ENCODE measurements around the gene WIPF3. TPM values are rescaled to one million over a fixed set of nuclear protein-coding genes. Genes with fewer than 3 reads are reported as not detected.

Gene WIPF3
- total and polyA plus RNA-seq, 2 of the 4 experiments (the other 2 are of a cell fraction): not detected

GRCh38 chr7:29858191-29858951 lies 52.1 kb downstream of the WIPF3 start:
- H2AFZ ChIP-seq (replicated peaks; ENCODE audit: low read length, poor library complexity): no peak overlapping the region
- CTCF ChIA-PET: no interaction called here

More at GRCh38 chr7:29858191-29858951, 52.1 kb downstream of the WIPF3 start:
- Histone ChIP-seq H3K4me1 (ENCODE audit: control insufficient read depth, insufficient read depth, low read length) (no peaks in the 10 kb centered on the region), H2BK5ac (ENCODE audit: low read depth, low read length, poor library complexity, severe bottlenecking) (no peak overlapping the region), H2BK120ac (ENCODE audit: low read depth, low read length) (no peak overlapping the region), H2BK20ac (ENCODE audit: low read depth, low read length) (no peak overlapping the region), H3K36me3 (ENCODE audit: control insufficient read depth, insufficient read depth, low read length) (no peaks in the 10 kb centered on the region), H3K23ac (ENCODE audit: low read depth, low read length) (no peak overlapping the region), H3K56ac (ENCODE audit: extremely low read depth, insufficient read depth, low read length) (no peak overlapping the region), H3K9me1 (ENCODE audit: insufficient read depth, low read length) (no peaks in the 10 kb centered on the region), H2AK5ac (ENCODE audit: low read depth, low read length) (no peak overlapping the region), H4K8ac (ENCODE audit: low read depth in 2 of 2, low read length in 2 of 2) (no peak overlapping the region), H3K27ac (ENCODE audit: insufficient read depth, low read length) (no peak overlapping the region), H2AK9ac (replicated peaks; ENCODE audit: low read depth, low read length, poor library complexity) (no peak overlapping the region), H3K4ac (ENCODE audit: low read depth, low read length) (no peak overlapping the region), H2BK15ac (ENCODE audit: low read depth, low read length) (no peak overlapping the region), H3K9me3 (ENCODE audit: control insufficient read depth, insufficient read depth, low read length) (no peaks in the 10 kb centered on the region), H3K27me3 (ENCODE audit: control insufficient read depth, insufficient read depth, low read length) (peaks cover 9% of the 10 kb centered on the region), H4K5ac (ENCODE audit: low read depth, low read length) (no peak overlapping the region), H3K79me1 (ENCODE audit: low read depth in 1 of 2, low read length in 2 of 2) (no peaks in the 10 kb centered on the region), H4K91ac (ENCODE audit: insufficient read depth, low read depth, low read length) (no peak overlapping the region), H3K4me2 (ENCODE audit: low read depth, low read length) (no peak overlapping the region), H3K9ac (ENCODE audit: low read depth, low read length) (no peak overlapping the region), H4K20me1 (ENCODE audit: insufficient read depth, low read length) (no peaks in the 10 kb centered on the region), H3K14ac (replicated peaks; ENCODE audit: low read depth, low read length) (no peak overlapping the region), H3K4me3 (ENCODE audit: insufficient read depth, low read depth, low read length) (no peak overlapping the region), H3K18ac (ENCODE audit: low read depth, low read length) (no peak overlapping the region)
- DNase-seq: no peak
- TF ChIP-seq USF2 (IDR thresholded peaks at IDR 0.05; ENCODE audit: low read depth, low read length): no peak
- TF ChIP-seq RFX5 (IDR thresholded peaks at IDR 0.05; ENCODE audit: low read depth, low read length): no peak
- TF ChIP-seq SMC3 (IDR thresholded peaks at IDR 0.05; ENCODE audit: low read depth, low read length): no peak
- TF ChIP-seq MAFK (IDR thresholded peaks at IDR 0.05; ENCODE audit: low read depth, low read length): no peak
- TF ChIP-seq CTCF (conservative IDR thresholded peaks at IDR 0.05; ENCODE audit: low read depth, low read length): no peak
- ATAC-seq (ENCODE audit: low read depth): no peak
- POLR2A ChIA-PET (ENCODE audit: unreplicated experiment): no interaction called here
- WGBS, 2 experiments (ENCODE audit: extremely low coverage in 2 of 2, insufficient read length in 1 of 2): 83% methylated on average over 1 of the region's 4 CpGs; no CpG with 5 or more reads in 1 of the 2 experiments
- dilution Hi-C loops (cut with HindIII; ENCODE audit: low sequenced_read_pairs, unreplicated experiment): no loop called here
- intact Hi-C loops (cut with micrococcal nuclease): no loop called here
- no TSS peak for BruUV-seq (replicated peaks)
- in situ Hi-C loops (cut with MboI; ENCODE audit: low sequenced_read_pairs): no loop called here

Data from IMR-90 (cell line).